ENCODE results near the gene SCART1. TPM values are rescaled to one million over a fixed set of nuclear protein-coding genes. Genes with fewer than 3 reads are reported as not detected.
"Not testable (repeated sequence)": the region's sequence is repeated elsewhere in the genome, so short reads cannot be mapped to it uniquely, and the experiment has no call there.

SCART1 gene
- total RNA-seq, 1 donor from 2014 or later, result 1.3 TPM

DNA sequence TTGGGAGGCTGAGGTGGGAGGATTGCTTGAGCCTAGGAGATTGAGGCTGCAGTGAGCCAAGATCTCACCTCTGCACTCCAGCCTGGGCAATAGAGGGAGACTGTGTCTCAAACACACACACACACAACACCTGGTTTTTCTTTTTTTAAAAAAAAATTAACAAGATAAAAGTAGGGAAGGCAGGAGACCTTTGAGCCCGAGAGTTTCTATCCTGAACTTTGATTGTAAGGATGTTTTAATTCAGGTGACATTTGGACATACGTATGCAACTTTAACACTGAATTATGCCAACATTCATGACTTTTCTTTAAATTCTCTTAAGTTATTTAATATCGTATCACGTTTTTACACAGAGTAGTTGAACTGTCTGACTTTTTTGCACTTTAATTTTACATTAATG, 61.7 kb downstream of the SCART1 start:
- H3K4me3 ChIP-seq (ENCODE audit: low read depth, low read length), result no peak overlapping the region
- no peak for DNase-seq (ENCODE audit: low read depth)
- TF ChIP-seq, protein P1, sequence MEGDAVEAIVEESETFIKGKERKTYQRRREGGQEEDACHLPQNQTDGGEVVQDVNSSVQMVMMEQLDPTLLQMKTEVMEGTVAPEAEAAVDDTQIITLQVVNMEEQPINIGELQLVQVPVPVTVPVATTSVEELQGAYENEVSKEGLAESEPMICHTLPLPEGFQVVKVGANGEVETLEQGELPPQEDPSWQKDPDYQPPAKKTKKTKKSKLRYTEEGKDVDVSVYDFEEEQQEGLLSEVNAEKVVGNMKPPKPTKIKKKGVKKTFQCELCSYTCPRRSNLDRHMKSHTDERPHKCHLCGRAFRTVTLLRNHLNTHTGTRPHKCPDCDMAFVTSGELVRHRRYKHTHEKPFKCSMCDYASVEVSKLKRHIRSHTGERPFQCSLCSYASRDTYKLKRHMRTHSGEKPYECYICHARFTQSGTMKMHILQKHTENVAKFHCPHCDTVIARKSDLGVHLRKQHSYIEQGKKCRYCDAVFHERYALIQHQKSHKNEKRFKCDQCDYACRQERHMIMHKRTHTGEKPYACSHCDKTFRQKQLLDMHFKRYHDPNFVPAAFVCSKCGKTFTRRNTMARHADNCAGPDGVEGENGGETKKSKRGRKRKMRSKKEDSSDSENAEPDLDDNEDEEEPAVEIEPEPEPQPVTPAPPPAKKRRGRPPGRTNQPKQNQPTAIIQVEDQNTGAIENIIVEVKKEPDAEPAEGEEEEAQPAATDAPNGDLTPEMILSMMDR (conservative IDR thresholded peaks at IDR 0.05; ENCODE audit: low read depth, low read length), result no peak

DNA sequence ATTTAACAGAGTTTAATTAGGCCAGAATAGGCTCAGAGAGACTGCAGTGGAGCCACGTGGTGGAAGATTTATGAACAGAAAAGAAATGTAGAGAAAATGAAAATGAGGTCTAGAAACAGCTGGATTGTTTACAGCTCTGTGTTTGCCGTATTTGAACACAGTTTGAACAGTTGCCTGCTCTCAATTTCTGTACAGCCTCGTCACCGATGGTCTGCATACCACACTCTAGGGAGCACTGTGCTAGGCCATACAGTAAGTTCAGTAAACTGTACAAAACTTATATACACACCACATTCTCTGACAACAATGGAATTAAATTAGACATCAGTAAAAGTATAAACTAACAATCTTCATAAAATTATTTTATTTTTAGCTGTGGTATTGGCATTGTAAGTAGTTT, 62.3 kb downstream of the SCART1 start:
- H3K4me3 ChIP-seq (ENCODE audit: low read depth, low read length), result no peak overlapping the region
- DNase-seq (ENCODE audit: low read depth), result no peak
- TF ChIP-seq, protein P1 (conservative IDR thresholded peaks at IDR 0.05; ENCODE audit: low read depth, low read length), result no peak

DNA sequence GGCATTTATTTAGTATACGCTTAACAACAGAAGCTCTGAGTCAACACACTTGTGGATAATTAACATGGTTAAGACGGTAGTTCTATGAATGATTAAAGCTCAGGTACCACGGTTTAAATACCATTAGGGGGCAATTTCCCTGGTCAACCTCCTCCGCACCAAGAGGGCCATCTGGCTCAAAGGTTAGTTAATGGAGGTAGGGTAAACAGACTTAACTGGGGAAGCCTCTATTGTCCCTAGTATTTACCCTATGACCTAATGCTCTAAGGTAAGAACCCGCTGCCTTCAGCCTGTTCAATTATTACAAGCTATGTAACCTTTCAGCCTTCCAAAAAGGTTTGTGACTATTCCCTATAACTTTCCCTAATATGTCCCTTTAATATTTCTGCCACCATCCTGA, 64.8 kb downstream of the SCART1 start:
- DNase-seq (ENCODE audit: low read depth); H3K4me3 ChIP-seq (ENCODE audit: low read depth, low read length): not testable (repeated sequence)

Other genes with a start within 250 kb of the SCART1 start
- gene UTF1, start 223.7 kb upstream of the SCART1 start, total RNA-seq, result not detected in 2 replicates
- not detected in 2 replicates for gene VENTX, start 216.1 kb upstream of the SCART1 start, total RNA-seq
- gene ADAM8, start 177.1 kb upstream of the SCART1 start, total RNA-seq, result 26.0 and 52.6 TPM in 2 replicates
- 35.2 and 68.9 TPM in 2 replicates for gene TUBGCP2, start 145.1 kb upstream of the SCART1 start, total RNA-seq
- 28.8 and 59.6 TPM in 2 replicates for gene ZNF511, start 145.0 kb upstream of the SCART1 start, total RNA-seq
- 1.5 TPM in 1 of 2 replicates, not detected in the other for gene CALY, start 117.0 kb upstream of the SCART1 start, total RNA-seq
- not detected in 2 replicates for gene PRAP1, start 106.6 kb upstream of the SCART1 start, total RNA-seq
- 57.2 and 75.5 TPM in 2 replicates for gene FUOM, start 95.9 kb upstream of the SCART1 start, total RNA-seq
- gene ECHS1, start 80.6 kb upstream of the SCART1 start, total RNA-seq, result 130 and 147 TPM in 2 replicates
- gene PAOX, start 74.7 kb upstream of the SCART1 start, total RNA-seq, result 3.6 and 5.6 TPM in 2 replicates
- gene MTG1, start 59.8 kb upstream of the SCART1 start, total RNA-seq, result 31.8 and 51.9 TPM in 2 replicates
- 0.12 and 0.51 TPM in 2 replicates for gene SPRN, start 29.3 kb upstream of the SCART1 start, total RNA-seq
- 0.17 and 1.1 TPM in 2 replicates for gene CYP2E1, start 73.4 kb downstream of the SCART1 start, total RNA-seq
- not detected in 2 replicates for gene SYCE1, start 111.6 kb downstream of the SCART1 start, total RNA-seq
- not detected in 2 replicates for gene FRG2B, start 172.8 kb downstream of the SCART1 start, total RNA-seq